ENCODE measurements around the gene SENP2.

The SENP2 gene

GRCh38 chr3:185649414-185649813 lies 63.3 kb downstream of the SENP2 start:
- peaks cover 10% of the 10 kb centered on the region for H3K4me1 ChIP-seq (ENCODE audit: low read length)
- no peaks in the 10 kb centered on the region for H3K27me3 ChIP-seq (ENCODE audit: low read depth, low read length)
- H4K20me1 ChIP-seq (ENCODE audit: insufficient read depth, low read length): no peaks in the 10 kb centered on the region
- no peaks in the 10 kb centered on the region for H3K36me3 ChIP-seq (replicated peaks; ENCODE audit: low read depth, low read length)
- no peak overlapping the region for H2AFZ ChIP-seq (ENCODE audit: low read depth, low read length)
- no peak overlapping the region for H3K4me3 ChIP-seq (ENCODE audit: low read length)
- no peak overlapping the region for H3K4me2 ChIP-seq (ENCODE audit: low read length)
- H3K9ac ChIP-seq (ENCODE audit: low read length): no peak overlapping the region
- no peaks in the 10 kb centered on the region for H3K79me2 ChIP-seq (ENCODE audit: low read length)
- H3K27ac ChIP-seq (ENCODE audit: low read length): no peak overlapping the region
- H3K9me3 ChIP-seq (ENCODE audit: insufficient read depth, low read length): no peaks in the 10 kb centered on the region
- TF ChIP-seq CTCF (IDR thresholded peaks at IDR 0.05; ENCODE audit: low read depth, low read length) (no peak), EZH2phosphoT487 (IDR thresholded peaks at IDR 0.05; ENCODE audit: low read depth) (no peak)

- no peaks in the 10 kb centered on the region for H3K79me2 ChIP-seq (ENCODE audit: low read length)
- no peak overlapping the region for H3K4me2 ChIP-seq (ENCODE audit: low read length)
- H3K27ac ChIP-seq (ENCODE audit: low read length): no peak overlapping the region
- TF ChIP-seq EZH2phosphoT487 (IDR thresholded peaks at IDR 0.05; ENCODE audit: low read depth) (no peak), CTCF (IDR thresholded peaks at IDR 0.05; ENCODE audit: low read depth, low read length) (no peak)
- H2AFZ ChIP-seq (ENCODE audit: low read depth, low read length): no peak overlapping the region
- no peaks in the 10 kb centered on the region for H3K9me3 ChIP-seq (ENCODE audit: insufficient read depth, low read length)
- H3K36me3 ChIP-seq (replicated peaks; ENCODE audit: low read depth, low read length): no peaks in the 10 kb centered on the region
- H4K20me1 ChIP-seq (ENCODE audit: insufficient read depth, low read length): no peaks in the 10 kb centered on the region
- peaks cover 5% of the 10 kb centered on the region for H3K4me1 ChIP-seq (ENCODE audit: low read length)
- H3K27me3 ChIP-seq (ENCODE audit: low read depth, low read length): no peaks in the 10 kb centered on the region
- H3K4me3 ChIP-seq (ENCODE audit: low read length): no peak overlapping the region
- no peak overlapping the region for H3K9ac ChIP-seq (ENCODE audit: low read length)
Observed at GRCh38 chr3:185651971-185652370, 65.9 kb downstream of the SENP2 start.

- no peak overlapping the region for H3K4me3 ChIP-seq (ENCODE audit: low read length)
- no peak overlapping the region for H2AFZ ChIP-seq (ENCODE audit: low read depth, low read length)
- no peaks in the 10 kb centered on the region for H3K9me3 ChIP-seq (ENCODE audit: insufficient read depth, low read length)
- no peak overlapping the region for H3K4me2 ChIP-seq (ENCODE audit: low read length)
- H4K20me1 ChIP-seq (ENCODE audit: insufficient read depth, low read length): no peaks in the 10 kb centered on the region
- TF ChIP-seq CTCF (IDR thresholded peaks at IDR 0.05; ENCODE audit: low read depth, low read length) (no peak), EZH2phosphoT487 (IDR thresholded peaks at IDR 0.05; ENCODE audit: low read depth) (no peak)
- no peak overlapping the region for H3K27ac ChIP-seq (ENCODE audit: low read length)
- no peaks in the 10 kb centered on the region for H3K4me1 ChIP-seq (ENCODE audit: low read length)
- H3K27me3 ChIP-seq (ENCODE audit: low read depth, low read length): no peaks in the 10 kb centered on the region
- no peaks in the 10 kb centered on the region for H3K79me2 ChIP-seq (ENCODE audit: low read length)
- no peak overlapping the region for H3K9ac ChIP-seq (ENCODE audit: low read length)
- H3K36me3 ChIP-seq (replicated peaks; ENCODE audit: low read depth, low read length): no peaks in the 10 kb centered on the region
Observed at GRCh38 chr3:185653949-185654757, 68.1 kb downstream of the SENP2 start.

GRCh38 chr3:185654758-185655145 lies 68.7 kb downstream of the SENP2 start:
- Histone ChIP-seq H3K27me3 (ENCODE audit: low read depth, low read length) (no peaks in the 10 kb centered on the region), H3K27ac (ENCODE audit: low read length) (no peak overlapping the region), H2AFZ (ENCODE audit: low read depth, low read length) (no peak overlapping the region), H3K4me2 (ENCODE audit: low read length) (no peak overlapping the region), H3K9ac (ENCODE audit: low read length) (no peak overlapping the region), H3K36me3 (replicated peaks; ENCODE audit: low read depth, low read length) (no peaks in the 10 kb centered on the region), H3K9me3 (ENCODE audit: insufficient read depth, low read length) (no peaks in the 10 kb centered on the region), H3K4me3 (ENCODE audit: low read length) (no peak overlapping the region), H3K79me2 (ENCODE audit: low read length) (no peaks in the 10 kb centered on the region), H3K4me1 (ENCODE audit: low read length) (no peaks in the 10 kb centered on the region), H4K20me1 (ENCODE audit: insufficient read depth, low read length) (no peaks in the 10 kb centered on the region)
- TF ChIP-seq CTCF (IDR thresholded peaks at IDR 0.05; ENCODE audit: low read depth, low read length) (no peak), EZH2phosphoT487 (IDR thresholded peaks at IDR 0.05; ENCODE audit: low read depth) (no peak)

Measured in OCI-LY3 (cell line).